Activated gamma-delta T cell treated with Interleukin-2 at 50 U/mL for 16 hours (primary cell): ENCODE data around the gene THOC1.

Experiments
- DNase-seq: peaks from one replicate; pipeline ENCODE4 v3.0.0-alpha.2; 2020

Gene THOC1

DNA sequence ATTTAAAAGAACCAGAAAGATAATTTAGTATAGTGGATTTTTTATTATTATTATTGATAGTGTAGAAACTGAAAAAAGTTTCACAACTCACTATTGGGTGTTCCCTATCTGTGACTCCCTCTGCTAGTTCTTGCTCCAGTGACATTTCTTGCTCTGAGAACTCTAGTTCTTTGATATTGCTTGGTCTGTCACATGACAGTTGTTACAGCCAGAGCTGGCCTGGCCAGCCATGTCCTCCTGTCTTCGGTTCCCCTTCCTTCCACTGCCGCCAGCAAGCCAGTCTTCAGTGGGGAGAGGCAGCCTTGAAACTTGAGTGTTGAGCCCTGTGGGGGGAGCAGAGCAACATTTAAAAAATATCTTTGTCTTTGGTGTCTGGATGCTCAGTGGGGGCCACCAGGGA lies 7.6 kb upstream of the THOC1 start:
- DNase-seq: no peak

DNA sequence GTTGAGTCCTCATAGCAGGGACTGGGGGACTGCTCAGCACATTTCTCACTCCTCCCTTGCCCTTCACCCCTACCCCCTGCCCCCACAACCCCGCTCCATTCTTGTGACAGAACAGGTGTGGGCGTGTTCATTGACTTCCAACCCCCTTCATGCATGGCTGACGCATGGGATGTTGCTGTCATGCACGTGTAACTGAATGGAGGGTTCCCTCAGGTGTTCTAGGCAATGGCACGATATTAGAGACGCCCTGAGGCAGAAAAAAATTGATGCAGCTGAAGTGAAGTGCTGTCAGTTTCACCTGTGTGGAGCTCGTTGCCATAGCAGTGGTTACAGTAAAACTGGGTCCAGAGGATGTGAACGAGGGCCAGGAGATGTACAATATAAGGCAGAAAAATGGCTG lies 6.5 kb upstream of the THOC1 start:
- no peak for DNase-seq

DNA sequence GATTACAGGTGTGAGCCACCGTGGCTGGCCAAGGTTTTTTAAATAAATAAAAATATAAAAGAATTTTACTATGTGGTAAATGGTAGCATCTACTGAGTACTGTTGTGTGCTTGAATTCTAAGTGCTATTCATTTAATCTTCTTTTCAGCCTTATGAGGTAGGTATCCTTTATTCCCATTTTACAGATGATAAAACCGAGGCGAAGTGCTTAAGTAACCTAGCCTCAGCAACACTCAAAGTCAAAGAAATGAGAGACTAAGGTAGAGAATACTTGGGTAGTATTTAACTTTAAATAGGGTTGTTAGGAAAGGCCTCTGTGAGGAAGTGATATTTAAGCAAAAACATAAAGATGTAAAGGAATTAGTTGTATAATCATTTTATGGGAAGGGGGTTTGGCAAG lies 5.7 kb upstream of the THOC1 start:
- no peak for DNase-seq

DNA sequence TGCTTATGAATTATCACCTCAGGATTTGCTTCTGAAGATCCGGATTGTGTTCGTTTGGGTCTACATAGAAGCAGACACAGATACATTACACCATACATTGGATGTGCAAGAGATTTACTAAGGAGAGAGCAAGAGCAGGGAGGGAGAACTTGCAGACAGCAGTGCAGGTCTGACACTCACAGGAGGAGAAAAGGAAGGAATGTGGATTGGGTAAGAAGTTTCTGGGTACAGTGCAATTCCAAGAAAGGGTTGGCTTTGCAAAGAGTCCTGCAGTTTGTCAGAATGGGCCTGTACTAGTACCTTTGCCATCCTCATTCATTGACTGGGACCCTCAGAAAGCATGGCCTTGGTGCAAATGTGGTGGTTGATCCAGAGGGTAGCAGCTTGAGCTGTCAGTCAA lies 4.8 kb upstream of the THOC1 start:
- DNase-seq: no peak

DNA sequence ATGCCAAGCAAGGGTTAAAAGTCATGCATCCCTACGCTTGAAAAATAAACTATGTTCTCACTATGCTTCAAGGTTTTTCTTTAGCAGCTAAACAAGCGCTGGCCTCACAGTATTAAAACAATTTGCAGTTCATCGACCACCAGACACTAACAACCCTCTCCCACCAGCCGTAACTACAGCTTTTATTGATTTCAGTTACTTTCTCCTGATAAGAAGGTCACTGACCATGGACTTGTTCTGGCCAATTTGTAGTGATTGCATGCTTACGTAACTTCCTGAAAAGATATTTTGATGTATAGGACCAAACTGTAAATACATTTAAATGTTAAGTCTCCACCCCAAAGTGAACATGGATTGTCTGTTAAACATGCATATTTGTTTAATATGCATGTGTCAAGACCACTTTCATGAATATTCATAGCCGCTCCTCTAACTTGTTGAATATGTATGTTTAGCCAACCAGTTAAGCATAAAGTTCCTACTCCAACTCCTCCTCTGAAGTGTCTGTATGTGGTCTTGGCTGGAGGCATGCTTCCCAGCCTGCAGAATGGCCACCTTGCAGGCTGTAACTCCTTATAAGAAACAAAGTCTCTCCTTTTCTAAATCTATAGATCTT lies 1.7 kb upstream of the THOC1 start:
- DNase-seq: no peak

DNA sequence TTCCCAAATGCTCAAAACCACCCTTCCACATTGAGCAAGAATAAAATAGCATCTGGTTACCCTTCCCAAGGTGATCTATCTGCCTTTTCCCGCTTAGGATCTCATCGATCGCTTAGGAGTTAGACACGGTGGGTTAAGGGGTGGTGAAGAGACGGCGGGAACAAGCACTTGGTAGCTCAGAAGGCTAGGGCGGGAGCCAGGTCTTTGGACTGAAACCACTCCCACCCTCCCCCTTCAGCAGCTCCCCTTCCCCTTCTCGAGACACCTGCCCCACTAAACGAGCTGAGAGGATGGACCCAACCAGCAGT lies 513 bp downstream of the THOC1 start:
- DNase-seq: no peak

DNA sequence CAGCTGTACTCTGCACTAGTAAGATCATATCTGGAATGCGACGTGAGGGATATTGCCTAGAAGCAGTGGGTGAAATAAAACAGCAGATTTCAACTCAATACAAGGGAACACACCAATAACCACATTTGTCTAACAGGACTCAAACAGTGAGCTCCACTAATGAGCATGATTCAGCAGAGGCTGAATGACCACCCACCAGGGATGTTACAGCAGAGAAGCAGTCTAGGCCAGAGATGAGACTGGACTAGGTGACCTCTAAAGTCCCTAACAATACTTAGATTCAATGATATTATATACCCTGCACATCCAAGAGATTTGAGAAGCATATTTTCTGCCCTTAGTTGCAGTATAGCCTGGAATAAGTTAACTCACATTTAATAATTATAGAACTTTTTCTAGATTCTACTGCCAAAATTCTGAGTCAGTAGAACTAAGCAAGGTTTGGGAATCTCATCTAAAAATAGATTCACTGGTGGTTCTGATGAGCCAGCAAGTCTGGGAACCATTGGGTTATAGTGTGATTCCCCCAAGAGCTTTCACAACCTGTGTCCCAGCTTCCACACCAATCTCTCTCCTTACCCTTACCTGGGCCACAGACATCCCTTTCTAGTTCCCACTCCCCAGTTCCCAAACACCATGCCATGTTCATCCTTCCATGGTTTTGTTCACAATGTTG lies 6.3 kb downstream of the THOC1 start:
- no peak for DNase-seq

DNA sequence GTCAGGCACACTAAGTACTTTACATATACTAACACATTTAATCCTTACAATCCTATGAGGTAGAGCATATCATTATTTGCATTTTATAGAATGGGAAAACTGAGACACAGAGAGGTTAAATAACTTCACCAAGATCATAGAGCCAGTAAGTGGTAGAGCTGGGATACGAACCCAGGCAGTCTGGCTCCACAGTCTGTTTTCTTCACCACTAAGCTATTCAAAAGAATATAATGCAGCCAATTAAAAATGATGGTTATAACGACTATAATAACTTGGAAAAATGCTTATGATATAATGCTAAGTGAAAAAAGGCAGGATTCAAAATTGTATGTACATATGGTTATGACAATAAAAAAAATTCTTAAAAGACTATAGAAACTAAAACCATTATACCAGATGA lies 7.3 kb downstream of the THOC1 start:
- DNase-seq: no peak

DNA sequence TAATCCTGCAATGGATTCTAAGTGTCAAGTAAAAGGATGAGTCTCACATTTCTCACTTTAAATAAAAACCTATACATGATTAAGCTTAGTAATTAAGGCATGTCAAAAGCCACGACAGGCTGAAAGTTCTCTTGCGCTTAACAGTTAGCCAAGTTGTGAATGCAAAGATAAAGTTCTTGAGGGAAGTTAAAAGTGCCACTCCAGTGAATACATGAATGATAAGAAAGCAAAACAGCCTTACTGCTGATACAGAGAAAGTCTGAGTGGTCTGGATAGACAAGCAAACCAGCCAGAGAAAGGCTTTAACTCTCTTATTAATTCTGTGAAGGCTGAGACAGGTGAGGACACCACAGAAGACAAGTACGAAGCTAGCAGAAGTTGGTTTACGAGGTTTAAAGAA lies 12.7 kb downstream of the THOC1 start:
- DNase-seq: no peak

DNA sequence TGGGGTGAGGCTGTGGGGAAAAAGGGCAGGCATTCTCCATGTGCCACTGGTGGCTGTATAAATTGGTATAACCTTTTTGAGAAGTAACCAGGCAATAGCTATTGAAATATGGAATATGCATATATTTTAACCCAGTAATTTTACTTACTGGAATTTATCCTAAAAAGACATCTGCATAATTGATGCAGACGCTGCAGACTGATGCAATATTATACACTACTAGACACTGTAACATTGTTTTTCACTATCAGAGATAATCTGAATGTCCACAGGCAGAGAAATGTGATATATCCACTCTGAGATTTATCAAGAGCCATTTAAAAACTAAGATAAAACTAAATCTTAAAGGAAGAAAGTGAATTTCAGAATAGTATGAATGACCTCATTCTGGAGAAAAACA lies 14.7 kb downstream of the THOC1 start:
- no peak for DNase-seq

DNA sequence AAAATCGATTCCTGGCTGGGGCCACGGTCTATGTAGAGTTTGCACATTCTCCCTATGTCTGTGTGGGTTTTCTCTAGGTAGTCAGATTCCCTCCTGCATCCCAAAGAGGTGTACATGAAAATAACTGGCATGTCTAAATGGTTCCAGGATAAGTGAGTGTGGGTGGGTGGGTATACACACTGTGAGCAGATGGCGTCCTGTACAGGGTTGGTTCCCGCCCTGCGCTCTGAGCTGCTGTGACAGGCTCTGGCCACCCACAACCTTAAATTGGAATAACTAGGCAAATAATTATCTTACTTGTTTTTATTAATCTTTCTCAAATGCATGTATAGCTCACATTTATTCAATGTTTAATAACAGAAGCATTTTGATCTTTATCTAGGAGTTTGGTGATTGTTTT lies 16.3 kb downstream of the THOC1 start:
- no peak for DNase-seq

DNA sequence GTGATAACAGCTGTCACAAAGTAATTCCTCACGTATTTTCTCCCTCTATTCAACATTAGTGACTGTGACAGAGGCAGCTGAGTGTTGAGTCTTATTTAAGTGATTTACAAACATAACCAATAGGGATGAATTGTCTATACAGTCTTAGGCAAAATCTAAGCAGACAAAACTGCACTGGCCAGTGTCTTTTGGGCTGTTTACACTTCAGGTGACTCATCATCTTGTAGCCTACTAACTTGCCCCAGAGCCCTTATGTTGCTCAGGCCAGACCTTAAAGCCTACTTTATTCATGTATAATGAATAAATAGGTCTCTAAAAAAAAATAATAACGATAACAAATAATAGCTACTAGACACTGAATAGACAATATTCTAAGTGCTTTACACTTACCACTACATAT lies 17.2 kb downstream of the THOC1 start:
- DNase-seq: no peak

DNA sequence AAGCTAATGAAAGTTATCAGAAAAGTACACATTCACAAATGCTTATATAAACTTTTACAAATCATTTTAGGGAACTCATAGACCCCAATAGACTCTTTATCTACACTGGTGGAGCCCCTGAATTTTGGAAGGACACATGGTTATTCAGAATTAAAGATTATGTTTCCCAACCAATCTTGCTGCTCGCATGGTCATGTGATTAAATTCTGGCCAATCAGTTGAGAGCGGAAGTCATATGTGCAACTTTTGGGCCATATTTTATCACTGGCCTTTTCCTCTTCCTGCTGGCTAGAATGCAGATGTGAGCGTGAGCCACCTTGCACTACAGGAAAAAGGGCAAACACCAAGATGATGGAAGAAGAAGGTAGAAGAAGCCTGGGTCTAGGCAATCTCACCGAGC lies 19.8 kb downstream of the THOC1 start:
- no peak for DNase-seq

DNA sequence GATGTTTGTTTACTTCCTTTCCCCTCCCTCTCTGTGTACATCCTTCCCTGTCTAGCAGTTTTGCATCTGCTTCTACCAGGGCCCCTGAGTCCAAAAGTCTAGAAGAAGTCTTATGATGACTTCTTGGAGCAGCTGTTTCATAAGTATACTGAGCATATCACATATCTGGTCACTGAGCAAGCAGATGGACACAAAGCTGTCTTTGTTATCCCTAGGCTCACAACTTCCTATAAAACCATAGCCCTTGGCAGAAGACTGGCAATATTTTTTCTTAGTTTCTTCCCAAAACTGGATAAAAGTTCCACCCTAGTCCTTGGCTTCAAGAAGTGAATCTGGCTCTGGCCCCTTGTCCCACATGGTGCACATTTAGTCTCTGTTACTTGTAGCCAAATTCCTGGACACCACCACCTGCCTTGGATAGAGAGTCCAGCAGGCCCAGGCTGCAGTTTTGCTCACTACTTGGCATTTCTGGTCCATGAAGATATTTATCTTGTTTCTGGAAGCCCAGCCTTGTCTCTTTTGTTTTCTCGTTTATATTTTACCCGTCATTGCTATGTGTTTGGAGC lies 22.5 kb downstream of the THOC1 start:
- no peak for DNase-seq

DNA sequence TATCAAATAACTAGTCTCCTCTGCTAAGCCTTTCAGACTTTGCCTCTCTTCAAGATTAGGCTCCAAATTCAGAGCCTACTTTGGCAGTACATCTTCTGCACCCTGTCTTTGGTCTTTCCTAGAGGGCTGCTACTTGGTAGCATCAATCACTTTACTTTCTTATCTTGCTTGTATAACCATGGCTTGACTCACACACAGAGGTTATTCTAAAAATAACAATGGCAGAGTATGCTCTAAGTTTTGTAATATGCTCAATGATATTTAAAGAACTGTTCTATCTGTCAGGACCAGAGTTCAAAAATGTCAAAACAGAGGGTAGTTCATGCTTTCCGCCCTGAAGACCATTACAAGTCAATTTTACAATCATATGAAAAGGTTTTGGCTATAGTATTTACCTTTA lies 27.7 kb downstream of the THOC1 start:
- no peak for DNase-seq

DNA sequence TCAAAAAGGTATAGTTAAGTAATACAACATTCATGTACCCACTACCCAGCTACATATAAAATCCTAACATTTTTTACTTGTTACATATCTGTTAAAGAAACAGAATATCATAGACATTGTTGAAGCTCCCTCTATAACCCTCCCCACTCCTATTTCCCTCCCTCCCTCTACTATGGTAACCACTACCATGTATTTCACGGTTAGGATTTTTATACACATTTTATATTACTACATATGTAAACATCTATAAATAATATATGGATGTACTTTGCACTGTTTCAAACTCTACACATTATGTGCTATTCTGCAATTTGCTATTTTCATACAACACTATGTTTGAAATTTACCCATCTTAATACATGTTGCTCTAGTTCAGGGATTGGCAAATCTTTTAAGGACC lies 36.3 kb downstream of the THOC1 start:
- DNase-seq: no peak

DNA sequence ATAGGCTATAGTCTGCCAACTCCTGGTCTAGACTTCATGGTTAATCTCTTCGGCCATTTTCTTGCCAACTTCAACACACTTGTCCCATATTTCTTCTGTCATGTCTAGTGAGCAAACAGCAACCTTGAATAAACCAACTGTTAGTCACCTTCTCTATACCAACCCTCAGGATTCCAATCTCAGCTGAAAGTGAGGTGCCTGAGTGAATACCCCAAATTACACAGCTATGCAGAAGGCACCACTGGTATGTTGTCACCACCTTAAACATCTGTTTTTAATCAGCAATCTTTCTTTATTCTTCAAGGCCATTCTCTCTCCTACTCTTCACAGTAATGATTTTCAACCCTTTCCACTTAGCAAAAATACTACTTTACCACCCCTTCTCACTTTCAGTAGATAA lies 39.3 kb downstream of the THOC1 start:
- DNase-seq: no peak

DNA sequence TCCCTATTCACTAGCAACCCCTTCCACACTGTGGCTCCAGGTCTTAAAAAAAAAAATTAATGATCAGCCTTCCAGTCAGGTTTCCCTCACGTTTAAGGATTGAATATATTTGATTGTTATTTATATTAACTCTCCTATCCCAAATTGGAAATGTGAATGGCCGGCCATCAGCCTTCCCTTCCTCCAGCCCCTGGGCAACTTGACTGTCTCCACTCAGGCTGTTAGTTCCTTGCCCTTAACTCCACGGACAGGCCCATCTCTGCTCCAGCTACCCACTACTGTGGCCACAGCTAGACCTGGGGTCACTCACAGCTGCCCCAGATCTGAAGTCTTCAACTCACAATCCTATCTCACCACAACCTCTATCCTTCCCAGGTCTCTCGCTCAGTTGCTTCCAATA lies 39.9 kb downstream of the THOC1 start:
- no peak for DNase-seq

DNA sequence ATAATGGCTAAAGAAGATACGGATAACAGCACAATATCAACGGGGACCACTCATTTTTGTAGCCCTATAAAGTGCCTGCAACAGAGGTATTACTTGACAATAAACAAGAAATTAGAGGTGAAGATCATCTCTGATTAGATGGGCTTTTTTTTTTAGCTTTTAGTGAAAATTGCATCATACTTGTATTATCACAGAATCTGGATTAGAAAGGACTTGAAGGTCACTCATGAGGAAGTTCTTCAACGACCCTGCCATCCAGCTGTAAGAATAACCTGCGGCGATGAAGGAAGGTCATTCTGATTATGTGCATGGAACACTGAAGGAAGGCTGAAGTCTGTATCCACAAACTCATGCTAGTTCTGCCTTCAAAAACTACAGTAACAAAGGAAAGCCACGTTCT lies 40.5 kb downstream of the THOC1 start:
- DNase-seq: no peak

DNA sequence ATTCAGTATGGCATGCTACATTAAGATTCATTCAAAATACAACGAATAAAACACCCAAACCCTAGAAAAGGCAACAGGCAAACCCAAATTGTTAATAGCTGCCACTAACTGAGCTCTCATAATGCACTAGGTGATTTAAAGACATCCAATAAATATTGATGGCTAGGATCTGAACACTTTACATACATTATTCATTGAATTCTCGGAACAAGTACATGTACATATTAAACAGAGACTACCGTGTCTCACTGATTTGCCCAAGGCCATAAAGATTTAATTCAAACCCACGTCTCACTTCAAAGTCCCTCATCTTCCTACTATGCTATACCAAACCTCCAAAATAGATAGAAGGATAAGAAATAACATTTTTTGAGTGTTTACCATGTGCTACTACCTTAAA lies 42.1 kb downstream of the THOC1 start:
- DNase-seq: no peak

DNA sequence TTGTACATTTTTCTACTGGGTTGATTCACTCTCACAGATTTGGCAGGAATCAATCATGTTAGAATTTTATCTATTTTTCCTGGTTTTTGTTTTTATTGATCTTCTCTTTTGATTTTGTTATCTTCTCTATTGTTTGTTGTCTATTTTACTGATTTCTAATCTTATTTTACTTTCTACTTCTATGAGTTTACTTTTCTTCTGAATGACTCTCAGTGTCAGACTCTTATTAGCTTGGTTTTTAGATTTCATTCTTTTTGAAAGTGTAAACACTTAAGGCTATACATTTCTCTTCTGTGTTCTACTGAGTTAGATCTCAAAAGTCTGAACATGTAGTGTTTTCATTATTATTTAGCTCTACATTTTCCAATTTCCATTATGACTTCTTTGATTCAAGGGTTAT lies 47.1 kb downstream of the THOC1 start:
- no peak for DNase-seq

DNA sequence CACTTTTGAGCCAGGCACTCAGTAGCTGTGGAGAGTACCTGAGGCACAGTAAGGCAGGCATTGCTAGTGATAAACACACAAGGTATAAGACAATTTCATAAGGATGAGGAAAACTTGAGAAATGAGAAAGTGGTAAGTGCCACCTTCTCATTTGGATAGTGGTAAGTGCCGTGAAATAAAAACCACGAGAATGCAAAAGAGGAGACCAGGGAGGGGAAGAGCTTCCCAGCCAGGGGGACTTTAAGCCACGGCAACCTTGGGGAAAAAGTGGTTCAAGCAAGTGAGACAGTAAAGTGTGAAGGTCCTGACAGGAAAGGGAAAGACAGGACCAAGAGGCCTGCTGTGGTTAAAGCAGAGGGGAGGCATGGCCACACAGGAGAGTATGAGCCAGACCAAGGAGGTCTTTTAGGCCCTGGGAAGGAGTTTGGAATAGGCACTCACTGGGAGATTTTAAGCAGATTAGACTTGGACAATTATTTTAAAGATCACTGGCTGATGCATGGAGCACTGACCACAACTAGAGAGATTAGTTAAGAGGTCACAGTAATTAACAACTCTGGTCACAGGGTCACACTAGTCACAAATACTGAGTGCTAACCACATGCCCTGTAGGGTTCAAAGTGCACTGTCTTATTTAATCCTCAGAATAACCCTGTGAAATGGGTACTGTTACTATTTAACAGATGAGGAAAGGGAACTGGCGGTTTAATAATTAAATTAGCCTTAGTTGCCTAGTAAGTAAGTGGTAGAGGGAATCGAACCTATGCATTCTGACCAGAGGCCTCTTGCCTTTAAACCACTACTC lies 50.1 kb downstream of the THOC1 start:
- DNase-seq: no peak

DNA sequence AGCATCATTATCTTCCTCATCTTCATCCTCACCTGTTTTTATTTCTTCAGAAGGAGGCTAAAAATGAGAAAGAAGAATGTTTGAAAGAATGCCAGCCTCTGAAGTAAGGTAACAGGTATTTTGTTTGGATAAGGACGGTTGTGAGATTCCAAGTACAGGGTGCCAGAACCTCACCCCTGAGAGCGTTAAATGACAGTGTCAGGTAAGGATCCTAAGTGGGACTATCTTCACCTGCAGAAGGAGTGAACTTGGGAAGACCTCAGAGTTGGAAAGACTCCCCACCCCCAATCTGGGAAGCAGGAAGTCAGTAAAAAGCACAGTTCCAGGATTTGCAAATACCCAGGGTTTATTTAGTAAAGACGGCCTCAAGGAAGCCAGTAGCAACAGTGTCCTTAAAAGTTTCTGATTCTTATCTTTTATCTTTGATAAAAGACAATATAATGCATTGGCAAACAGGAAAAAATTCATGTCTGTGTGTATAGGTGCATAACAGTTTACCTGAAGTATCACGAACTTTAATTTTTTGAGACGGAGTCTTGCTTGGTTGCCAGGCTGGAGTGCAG lies 52.3 kb downstream of the THOC1 start:
- DNase-seq: no peak

DNA sequence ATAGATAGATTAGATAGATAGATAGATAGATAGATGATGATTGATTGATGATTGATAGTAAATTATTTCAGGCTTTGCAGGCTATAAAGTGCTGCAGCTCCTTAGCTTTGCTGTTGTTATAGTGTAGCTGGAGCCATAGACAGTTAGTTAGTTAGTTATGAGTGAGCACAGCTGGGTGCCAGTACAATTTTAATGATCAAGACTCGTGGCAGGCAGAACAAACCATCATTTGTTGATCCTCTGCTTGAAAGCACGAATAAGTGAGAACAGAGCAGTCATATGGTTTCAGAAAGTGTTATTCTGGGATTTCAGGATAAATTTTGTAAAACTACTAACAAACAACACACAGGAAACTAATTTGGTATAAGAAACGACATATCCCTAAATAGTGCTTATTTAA lies 53.9 kb downstream of the THOC1 start:
- no peak for DNase-seq
